Esophagus muscularis mucosa (tissue), 4 donors: Measurements from ENCODE around the gene MATK. TPM values are rescaled to one million over a fixed set of nuclear protein-coding genes. Genes with fewer than 3 reads are reported as not detected.

Experiments
- DNase-seq: peaks from one replicate; pipeline ENCODE4 v3.0.0-alpha.2; 2017; ENCODE audit errors: extremely low spot score
- H3K27ac ChIP-seq, 4 donors: fragments of 200-600 bp; sonication (generic); replicated peaks in 1 of 4; 1 replicate in 3 of 4; 2 replicates in 1 of 4; pipeline ENCODE4 v1.5.1; 2016 to 2019; ENCODE audit warnings: mild to moderate bottlenecking in 1 of 4
- H3K27me3 ChIP-seq, 4 donors: fragments of 200-600 bp; sonication (generic); one replicate each; pipeline versions ENCODE4 v1.5.1 to v1.6.0; 2016 to 2019
- H3K36me3 ChIP-seq, 4 donors: fragments of 200-600 bp; sonication (generic); one replicate each; pipeline ENCODE4 v1.5.1; 2016 to 2019
- H3K4me1 ChIP-seq, 4 donors: fragments of 200-600 bp; sonication (generic); one replicate each; pipeline ENCODE4 v1.5.1; 2016 to 2019
- H3K4me3 ChIP-seq, 4 donors: fragments of 200-600 bp; sonication (generic); 1 replicate in 2 of 4; 2 replicates in 2 of 4; pipeline ENCODE4 v1.5.1; 2016 to 2019; ENCODE audit warnings: mild to moderate bottlenecking in 4 of 4, moderate library complexity in 1 of 4
- H3K9me3 ChIP-seq, 4 donors: fragments of 200-600 bp; sonication (generic); 1 replicate in 3 of 4; 2 replicates in 1 of 4; pipeline ENCODE4 v1.5.1; 2016 to 2019
- CTCF ChIP-seq, 3 experiments: fragments of 200-600 bp in 2 of 3; fragments of 450-650 bp in 1 of 3; sonication (generic) in 2 of 3; IDR thresholded peaks; one replicate each; pipeline ENCODE4 v1.5.1; 2017 to 2019; ENCODE audit warnings: antibody characterized with exemption in 3 of 3, mild to moderate bottlenecking in 2 of 3, moderate library complexity in 1 of 3
- EP300 ChIP-seq: sonication (generic); formaldehyde crosslinking; IDR thresholded peaks from one replicate; pipeline ENCODE4 v1.6.1; 2017; ENCODE audit warnings: antibody characterized with exemption
- POLR2A ChIP-seq: fragments of 450-650 bp; IDR thresholded peaks from one replicate; pipeline ENCODE4 v1.6.1; 2017; ENCODE audit warnings: antibody characterized with exemption, moderate library complexity, mild to moderate bottlenecking, low read depth
- POLR2AphosphoS5 ChIP-seq, 2 donors: sonication (generic); formaldehyde crosslinking; IDR thresholded peaks; one replicate each; pipeline ENCODE4 v1.6.1; 2017; ENCODE audit warnings: antibody characterized with exemption in 2 of 2
- WGBS: methylation state at CpG from one replicate; pipeline ENCODE4 v1.1.5; 2018; 5-methylcytosine and 5-hydroxymethylcytosine counted together
- intact Hi-C: fragments of 100-400 bp; cut with DNase I; formaldehyde crosslinking; loops from one replicate; pipeline ENCODE4 v1.15.1; 2023
- total RNA-seq, 4 donors: library from RNA; depleted of rRNA; stranded (reverse); fragments of >200 nt; gene quantifications; one replicate each; pipeline versions ENCODE4 v1.1.0 to v1.2.1, GENCODE V29; 2016

MATK gene
- total RNA-seq, 4 donors from 2014 or later, result 0.13 to 2.9 (median 1.8) TPM

DNA sequence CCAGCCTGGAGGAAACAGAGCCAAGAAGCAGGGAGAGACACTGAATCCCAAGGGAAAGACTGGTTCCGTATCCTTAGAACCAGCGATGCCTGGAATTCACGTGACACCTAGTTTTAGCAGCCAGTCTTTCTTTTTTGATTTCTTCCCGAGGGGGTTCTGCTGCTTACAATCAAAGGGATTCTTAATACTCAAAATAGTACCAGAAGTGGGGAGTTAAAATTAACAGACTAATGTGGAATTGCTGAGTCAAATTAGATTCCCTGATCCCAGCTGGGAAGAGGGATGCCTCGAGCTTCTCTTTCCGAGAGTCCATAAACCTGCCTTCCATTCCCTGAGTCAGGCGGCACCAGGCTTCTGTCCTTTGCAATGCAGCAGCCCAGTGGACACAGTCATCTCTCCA, 4.8 kb upstream of the MATK start:
- Histone ChIP-seq H3K27me3 (peaks cover 0 to 22% (median 1%) of the 10 kb centered on the region in 4 donors), H3K27ac (no peak overlapping the region), H3K36me3 (no peaks in the 10 kb centered on the region), H3K9me3 (no peaks in the 10 kb centered on the region), H3K4me1 (peaks cover 1 to 2% (median 2%) of the 10 kb centered on the region in 4 donors), H3K4me3 (no peak overlapping the region)
- intact Hi-C loops, result no loop called here
- DNase-seq, result no peak
- TF ChIP-seq POLR2A (no peak), CTCF (IDR thresholded peaks at IDR 0.05) (no peak), EP300 (no peak), POLR2AphosphoS5 (IDR thresholded peaks at IDR 0.05) (no peak)
- 73% methylated on average over 7 of the region's 7 CpGs for WGBS

DNA sequence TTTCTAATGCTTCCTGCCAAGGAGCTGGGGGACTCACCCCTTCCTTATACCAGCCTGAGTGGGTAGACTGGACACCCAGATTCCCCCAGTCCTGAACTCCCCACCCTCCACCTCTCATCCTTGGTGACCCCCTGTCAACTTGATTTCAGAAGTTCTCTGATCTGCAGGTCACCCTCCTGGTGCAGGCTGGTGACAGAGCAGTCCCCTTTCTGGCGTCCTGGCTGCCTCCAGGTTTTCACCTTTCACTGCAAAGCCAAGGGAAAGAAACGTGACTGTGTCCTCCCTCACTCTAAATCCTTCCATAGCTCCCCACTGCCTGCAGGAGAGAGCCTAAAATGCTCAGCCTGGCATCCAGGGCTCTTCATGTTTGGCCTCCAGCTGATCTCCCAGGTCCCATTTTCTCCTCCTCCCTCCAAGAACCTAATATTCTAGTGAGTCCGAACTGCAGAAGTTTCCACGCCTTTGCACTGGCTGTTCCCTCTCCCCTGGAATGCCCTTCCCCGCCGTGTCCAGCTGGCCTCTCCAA, 4.1 kb upstream of the MATK start:
- WGBS, result 76% methylated on average over 6 of the region's 6 CpGs
- Histone ChIP-seq H3K4me1 (peaks cover 5 to 9% (median 8%) of the 10 kb centered on the region in 4 donors), H3K27ac (no peak overlapping the region), H3K36me3 (no peaks in the 10 kb centered on the region), H3K9me3 (no peaks in the 10 kb centered on the region), H3K4me3 (no peak overlapping the region), H3K27me3 (peaks cover 0 to 29% (median 8%) of the 10 kb centered on the region in 4 donors)
- DNase-seq, result no peak
- TF ChIP-seq CTCF (IDR thresholded peaks at IDR 0.05), result no peak
- TF ChIP-seq EP300, result no peak
- no peak for TF ChIP-seq POLR2A
- TF ChIP-seq POLR2AphosphoS5 (IDR thresholded peaks at IDR 0.05), result no peak
- intact Hi-C loops, result no loop called here

DNA sequence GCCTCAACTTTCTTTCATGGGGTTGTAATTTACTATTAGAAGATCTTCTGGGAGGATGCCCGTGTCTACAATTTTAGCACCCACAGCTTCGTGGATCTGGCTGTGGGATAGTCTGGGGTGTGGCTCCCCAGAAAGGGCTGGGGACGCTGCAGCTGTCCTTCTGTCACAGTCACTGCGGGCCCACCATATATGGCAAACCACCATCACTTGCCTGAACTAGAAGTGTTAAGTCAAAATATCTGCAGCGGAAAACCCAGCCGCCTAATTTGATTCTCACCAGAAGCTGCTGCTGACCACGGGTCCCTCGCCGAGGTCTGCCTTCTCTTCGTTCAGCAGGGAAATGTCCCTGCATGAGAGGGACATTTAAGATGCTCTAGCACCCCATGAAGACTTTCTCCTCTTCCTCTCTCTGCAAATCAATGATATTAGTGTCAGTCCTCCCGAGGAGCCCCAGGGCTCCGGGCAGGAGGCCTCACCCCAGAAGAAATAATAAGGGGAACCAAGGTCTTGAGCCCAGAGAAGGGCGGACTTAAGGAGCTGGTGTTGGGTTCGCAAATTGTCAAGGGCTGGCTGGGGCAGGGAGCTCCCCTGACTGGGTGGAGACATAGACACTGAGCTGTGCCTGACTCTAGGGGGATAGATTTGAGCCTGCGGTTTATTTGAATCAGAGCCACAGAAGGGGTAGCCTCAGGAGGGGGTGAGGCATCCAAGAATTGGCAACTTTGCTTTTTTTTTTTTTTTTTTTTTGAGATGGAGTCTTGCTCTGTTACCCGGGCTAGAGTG, 3.0 kb upstream of the MATK start:
- no peak for TF ChIP-seq POLR2A
- no peak for TF ChIP-seq POLR2AphosphoS5 (IDR thresholded peaks at IDR 0.05)
- no peak for TF ChIP-seq EP300
- no peak for TF ChIP-seq CTCF (IDR thresholded peaks at IDR 0.05)
- Histone ChIP-seq H3K9me3 (no peaks in the 10 kb centered on the region), H3K4me3 (no peak overlapping the region), H3K4me1 (peaks cover 5 to 14% (median 9%) of the 10 kb centered on the region in 4 donors), H3K27ac (no peak overlapping the region), H3K27me3 (peaks cover 0 to 39% (median 10%) of the 10 kb centered on the region in 4 donors), H3K36me3 (no peaks in the 10 kb centered on the region)
- no peak for DNase-seq
- intact Hi-C loops, result no loop called here
- 42% methylated on average over 13 of the region's 16 CpGs for WGBS

DNA sequence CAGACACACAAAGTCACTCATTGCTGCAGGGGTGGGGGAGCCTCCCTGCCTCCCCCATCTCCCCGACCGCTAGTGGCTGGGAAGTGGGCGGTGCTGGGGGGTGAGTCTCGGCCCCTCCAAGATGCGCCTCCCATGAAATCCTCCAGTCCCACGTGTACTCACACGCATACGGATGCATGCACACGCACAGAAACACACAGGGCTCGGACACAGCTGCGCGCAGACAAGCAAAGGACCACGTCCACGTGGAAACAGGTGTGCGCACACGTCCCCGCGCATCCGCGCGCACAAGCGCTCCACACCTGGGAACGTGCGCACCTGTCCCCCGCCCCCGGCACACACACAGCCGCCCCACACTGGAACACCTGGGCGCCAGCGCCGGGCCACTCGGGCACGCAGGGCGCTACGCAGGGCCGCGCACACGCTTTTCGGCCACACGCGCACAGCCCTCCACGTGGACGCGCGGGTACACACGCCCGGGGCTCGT, 687 bp downstream of the MATK start:
- 0% methylated on average over 7 of the region's 47 CpGs for WGBS
- no peak overlapping the region for H3K27ac ChIP-seq
- intact Hi-C loops, result no loop called here
- DNase-seq, result no peak
- H3K27me3 ChIP-seq, result peaks cover 0 to 65% (median 14%) of the 10 kb centered on the region in 4 donors
- peaks cover 10 to 26% (median 23%) of the 10 kb centered on the region in 4 donors for H3K9me3 ChIP-seq
- H3K4me1 ChIP-seq, result peaks cover 5 to 14% (median 9%) of the 10 kb centered on the region in 4 donors
- H3K36me3 ChIP-seq, result no peaks in the 10 kb centered on the region
- H3K4me3 ChIP-seq, result peak overlapping the region; percentile 20 to 44 (median 38)
- no peak for TF ChIP-seq EP300
- TF ChIP-seq CTCF (IDR thresholded peaks at IDR 0.05), result no peak
- TF ChIP-seq POLR2A, result no peak
- TF ChIP-seq POLR2AphosphoS5 (IDR thresholded peaks at IDR 0.05), result no peak
